NB4 (cell line): ENCODE measurements around the gene HOXB6.

Experiments used
- DNase-seq: peaks from one replicate; pipeline ENCODE4 v3.0.0; 2010; ENCODE audit warnings: low read depth
- H3K4me3 ChIP-seq: one replicate; pipeline ENCODE4 v1.5.1; 2011; ENCODE audit warnings: mild to moderate bottlenecking, low read depth, low read length, moderate library complexity
- MYC ChIP-seq: IDR thresholded peaks from 2 replicates; pipeline ENCODE4 v1.6.1; 2011; ENCODE audit warnings: low read depth, low read length
- POLR2A ChIP-seq: IDR thresholded peaks from 2 replicates; pipeline ENCODE4 v1.6.1; 2011; ENCODE audit warnings: mild to moderate bottlenecking; ENCODE audit not compliant: insufficient read length; ENCODE audit errors: extremely low read depth
- TF ChIP-seq, protein P1 (sequence below): IDR thresholded peaks from one replicate; pipeline ENCODE4 v1.5.1; 2012; ENCODE audit warnings: low read depth, low read length
- TF ChIP-seq, protein P2 (sequence below): IDR thresholded peaks from 2 replicates; pipeline ENCODE4 v1.6.1; 2011; ENCODE audit warnings: low read depth, low read length

Gene HOXB6

DNA sequence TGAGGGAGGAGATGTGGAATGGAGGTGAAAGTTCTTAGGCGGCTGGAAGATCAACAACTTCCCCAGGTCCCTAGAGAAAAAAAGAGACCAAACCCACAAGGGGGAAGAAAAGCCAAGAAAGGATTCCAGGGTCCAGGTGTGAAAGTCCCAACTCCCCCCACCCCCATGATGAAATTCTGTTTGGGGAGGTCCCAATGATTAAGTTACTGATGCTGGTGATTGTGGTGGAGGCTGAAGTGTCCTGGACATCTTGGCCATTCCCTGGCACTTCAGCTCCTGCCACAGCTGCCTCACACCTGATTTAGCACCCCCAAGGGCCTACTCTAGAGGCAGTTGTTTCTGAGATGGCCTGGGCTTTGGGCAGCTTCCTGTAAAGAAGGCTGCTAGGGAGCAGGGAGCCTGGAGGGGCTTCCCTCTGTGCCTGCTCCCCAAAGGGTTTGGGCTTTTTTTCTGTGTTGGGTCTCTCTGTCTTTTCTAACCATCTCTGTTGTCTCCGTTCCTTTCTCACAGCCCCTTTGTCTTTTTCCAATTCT lies 39.7 kb downstream of the HOXB6 start:
- DNase-seq, result no peak
- no peak overlapping the region for H3K4me3 ChIP-seq
- TF ChIP-seq MYC (no peak), POLR2A (no peak)
- TF ChIP-seq, protein P1, sequence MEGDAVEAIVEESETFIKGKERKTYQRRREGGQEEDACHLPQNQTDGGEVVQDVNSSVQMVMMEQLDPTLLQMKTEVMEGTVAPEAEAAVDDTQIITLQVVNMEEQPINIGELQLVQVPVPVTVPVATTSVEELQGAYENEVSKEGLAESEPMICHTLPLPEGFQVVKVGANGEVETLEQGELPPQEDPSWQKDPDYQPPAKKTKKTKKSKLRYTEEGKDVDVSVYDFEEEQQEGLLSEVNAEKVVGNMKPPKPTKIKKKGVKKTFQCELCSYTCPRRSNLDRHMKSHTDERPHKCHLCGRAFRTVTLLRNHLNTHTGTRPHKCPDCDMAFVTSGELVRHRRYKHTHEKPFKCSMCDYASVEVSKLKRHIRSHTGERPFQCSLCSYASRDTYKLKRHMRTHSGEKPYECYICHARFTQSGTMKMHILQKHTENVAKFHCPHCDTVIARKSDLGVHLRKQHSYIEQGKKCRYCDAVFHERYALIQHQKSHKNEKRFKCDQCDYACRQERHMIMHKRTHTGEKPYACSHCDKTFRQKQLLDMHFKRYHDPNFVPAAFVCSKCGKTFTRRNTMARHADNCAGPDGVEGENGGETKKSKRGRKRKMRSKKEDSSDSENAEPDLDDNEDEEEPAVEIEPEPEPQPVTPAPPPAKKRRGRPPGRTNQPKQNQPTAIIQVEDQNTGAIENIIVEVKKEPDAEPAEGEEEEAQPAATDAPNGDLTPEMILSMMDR, result no peak
- TF ChIP-seq, protein P2, sequence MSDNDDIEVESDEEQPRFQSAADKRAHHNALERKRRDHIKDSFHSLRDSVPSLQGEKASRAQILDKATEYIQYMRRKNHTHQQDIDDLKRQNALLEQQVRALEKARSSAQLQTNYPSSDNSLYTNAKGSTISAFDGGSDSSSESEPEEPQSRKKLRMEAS, result no peak

DNA sequence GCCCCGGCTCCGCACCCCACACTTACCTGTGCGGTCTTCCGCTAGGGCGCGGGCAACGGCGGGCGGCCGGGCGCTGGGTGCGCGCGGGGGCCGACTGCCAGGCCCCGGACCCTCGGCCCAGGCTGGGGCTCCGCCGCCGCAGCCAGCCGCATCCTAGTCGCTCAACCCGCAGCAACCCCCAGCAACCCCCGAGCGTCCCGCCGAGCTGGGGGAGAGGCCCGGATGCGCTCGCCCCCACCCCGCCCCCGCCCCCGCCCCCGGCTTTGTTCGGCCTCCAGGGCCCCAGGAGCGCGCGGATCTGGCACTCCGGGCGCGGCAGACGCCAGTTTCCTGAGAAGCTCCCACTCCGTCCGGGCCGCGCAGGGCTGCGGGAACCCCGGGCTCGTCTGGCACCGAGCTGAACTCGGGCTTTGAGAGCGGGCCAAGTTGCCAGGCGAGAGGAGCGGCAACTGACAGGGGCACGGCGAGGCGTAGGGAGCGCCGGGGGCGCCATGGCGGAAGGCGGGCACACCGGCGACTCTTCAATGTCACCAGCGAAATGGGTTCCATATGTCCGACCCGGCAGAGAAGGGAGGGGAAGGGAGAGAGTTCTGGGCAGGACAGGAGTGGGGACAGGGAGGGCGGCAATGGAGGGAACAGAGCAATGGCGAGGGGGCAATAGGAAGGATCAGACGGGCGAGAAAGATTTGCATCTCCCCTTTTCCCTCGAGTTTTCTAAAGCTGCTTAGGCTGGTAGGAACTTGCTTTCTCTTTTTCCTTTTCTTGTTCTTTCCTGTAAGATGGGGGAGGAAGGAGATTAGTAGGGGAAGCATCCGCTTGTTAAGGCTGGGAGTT lies 40.4 kb downstream of the HOXB6 start:
- no peak overlapping the region for H3K4me3 ChIP-seq
- no peak for DNase-seq
- TF ChIP-seq, protein P1, result no peak
- TF ChIP-seq, protein P2, result no peak
- TF ChIP-seq POLR2A (no peak), MYC (no peak)

DNA sequence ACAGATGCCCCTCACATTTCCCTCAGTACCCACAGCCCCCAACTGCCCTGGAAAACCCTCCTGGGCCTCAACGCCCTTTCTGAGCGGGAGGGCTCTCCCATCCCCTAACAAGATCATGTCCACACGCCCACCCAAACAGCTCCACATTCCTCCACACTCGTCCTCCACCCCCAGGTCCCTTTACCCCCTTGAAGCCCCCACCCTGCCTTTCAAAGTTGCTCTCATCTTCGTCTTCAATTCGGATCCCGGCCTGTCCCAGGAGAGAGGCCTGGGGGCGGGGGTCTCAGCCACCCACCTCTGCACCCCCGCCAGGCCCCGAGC lies 41.0 kb downstream of the HOXB6 start:
- no peak for DNase-seq
- TF ChIP-seq POLR2A, result no peak
- TF ChIP-seq MYC, result no peak
- TF ChIP-seq, protein P1, result no peak
- TF ChIP-seq, protein P2, result no peak
- H3K4me3 ChIP-seq, result no peak overlapping the region

DNA sequence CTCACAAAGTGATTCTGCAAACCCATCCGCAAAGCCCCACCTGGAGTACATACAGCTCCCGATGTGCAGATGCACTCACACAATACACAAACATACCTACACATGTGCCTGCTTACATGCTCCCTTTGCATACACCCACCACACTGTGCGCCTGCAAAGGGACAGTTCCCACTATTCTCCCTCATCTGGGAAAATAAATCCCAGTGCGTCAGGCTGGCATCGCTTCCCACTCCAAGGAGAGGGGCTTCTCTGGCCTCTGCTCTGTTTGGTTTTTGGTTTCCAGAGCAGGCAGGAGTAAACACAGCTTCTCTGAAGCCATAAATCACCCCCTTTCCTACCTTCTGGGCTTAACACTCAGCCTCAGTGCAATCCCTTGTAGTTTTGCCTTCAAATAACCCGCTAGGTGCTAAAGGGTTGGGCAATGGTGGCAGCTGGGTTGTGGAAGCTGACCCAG lies 41.4 kb downstream of the HOXB6 start:
- no peak overlapping the region for H3K4me3 ChIP-seq
- TF ChIP-seq POLR2A, result no peak
- TF ChIP-seq, protein P2, result no peak
- TF ChIP-seq, protein P1, result no peak
- no peak for TF ChIP-seq MYC
- no peak for DNase-seq

DNA sequence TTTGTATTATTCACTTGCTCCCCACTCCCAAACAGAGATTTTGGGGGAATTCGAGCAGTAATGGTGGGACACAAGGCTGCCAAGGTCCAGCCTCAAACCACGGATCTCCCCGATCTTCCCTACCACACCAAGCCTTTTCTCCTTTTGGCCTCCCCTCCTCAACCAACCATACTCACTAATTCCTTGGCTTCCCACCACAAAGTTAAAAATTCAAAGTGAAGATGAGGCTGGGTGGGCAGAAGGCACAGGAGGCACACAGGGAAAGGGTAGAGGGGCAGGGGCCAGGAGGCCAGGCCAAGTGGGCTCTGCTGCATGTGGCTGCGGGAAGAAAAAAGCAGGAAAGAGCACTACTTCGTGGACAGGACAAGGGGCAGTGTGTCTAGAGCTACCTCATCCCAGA lies 41.9 kb downstream of the HOXB6 start:
- no peak for DNase-seq
- H3K4me3 ChIP-seq, result no peak overlapping the region
- TF ChIP-seq POLR2A (no peak), MYC (no peak)
- TF ChIP-seq, protein P2, result no peak
- TF ChIP-seq, protein P1, result no peak
